ENCODE measurements around the gene DNHD1. TPM values are rescaled to one million over a fixed set of nuclear protein-coding genes. Genes with fewer than 3 reads are reported as not detected.

The DNHD1 gene
- total and polyA plus RNA-seq, 2 experiments from 2014 or later: 3.6 to 9.6 TPM

DNA sequence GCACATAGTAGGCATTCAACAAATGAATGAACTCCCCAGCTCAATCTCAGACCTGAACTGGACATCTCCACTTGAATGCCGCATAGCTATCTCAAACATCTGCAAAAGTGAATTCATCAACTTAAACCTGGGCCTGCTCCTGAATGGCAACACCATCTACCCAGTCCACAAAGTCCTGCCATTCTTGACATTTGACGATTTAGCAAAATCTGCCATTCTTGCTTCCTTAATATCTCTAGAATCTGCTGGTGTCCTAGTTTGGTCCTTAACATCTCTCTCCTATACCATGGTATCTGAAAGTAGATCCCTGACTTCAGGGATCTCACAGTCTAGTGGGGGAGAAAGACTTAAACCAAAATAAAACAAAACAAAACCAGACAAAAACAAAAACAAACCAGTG, 43.9 kb upstream of the DNHD1 start (continued):
- TF ChIP-seq, protein P1, sequence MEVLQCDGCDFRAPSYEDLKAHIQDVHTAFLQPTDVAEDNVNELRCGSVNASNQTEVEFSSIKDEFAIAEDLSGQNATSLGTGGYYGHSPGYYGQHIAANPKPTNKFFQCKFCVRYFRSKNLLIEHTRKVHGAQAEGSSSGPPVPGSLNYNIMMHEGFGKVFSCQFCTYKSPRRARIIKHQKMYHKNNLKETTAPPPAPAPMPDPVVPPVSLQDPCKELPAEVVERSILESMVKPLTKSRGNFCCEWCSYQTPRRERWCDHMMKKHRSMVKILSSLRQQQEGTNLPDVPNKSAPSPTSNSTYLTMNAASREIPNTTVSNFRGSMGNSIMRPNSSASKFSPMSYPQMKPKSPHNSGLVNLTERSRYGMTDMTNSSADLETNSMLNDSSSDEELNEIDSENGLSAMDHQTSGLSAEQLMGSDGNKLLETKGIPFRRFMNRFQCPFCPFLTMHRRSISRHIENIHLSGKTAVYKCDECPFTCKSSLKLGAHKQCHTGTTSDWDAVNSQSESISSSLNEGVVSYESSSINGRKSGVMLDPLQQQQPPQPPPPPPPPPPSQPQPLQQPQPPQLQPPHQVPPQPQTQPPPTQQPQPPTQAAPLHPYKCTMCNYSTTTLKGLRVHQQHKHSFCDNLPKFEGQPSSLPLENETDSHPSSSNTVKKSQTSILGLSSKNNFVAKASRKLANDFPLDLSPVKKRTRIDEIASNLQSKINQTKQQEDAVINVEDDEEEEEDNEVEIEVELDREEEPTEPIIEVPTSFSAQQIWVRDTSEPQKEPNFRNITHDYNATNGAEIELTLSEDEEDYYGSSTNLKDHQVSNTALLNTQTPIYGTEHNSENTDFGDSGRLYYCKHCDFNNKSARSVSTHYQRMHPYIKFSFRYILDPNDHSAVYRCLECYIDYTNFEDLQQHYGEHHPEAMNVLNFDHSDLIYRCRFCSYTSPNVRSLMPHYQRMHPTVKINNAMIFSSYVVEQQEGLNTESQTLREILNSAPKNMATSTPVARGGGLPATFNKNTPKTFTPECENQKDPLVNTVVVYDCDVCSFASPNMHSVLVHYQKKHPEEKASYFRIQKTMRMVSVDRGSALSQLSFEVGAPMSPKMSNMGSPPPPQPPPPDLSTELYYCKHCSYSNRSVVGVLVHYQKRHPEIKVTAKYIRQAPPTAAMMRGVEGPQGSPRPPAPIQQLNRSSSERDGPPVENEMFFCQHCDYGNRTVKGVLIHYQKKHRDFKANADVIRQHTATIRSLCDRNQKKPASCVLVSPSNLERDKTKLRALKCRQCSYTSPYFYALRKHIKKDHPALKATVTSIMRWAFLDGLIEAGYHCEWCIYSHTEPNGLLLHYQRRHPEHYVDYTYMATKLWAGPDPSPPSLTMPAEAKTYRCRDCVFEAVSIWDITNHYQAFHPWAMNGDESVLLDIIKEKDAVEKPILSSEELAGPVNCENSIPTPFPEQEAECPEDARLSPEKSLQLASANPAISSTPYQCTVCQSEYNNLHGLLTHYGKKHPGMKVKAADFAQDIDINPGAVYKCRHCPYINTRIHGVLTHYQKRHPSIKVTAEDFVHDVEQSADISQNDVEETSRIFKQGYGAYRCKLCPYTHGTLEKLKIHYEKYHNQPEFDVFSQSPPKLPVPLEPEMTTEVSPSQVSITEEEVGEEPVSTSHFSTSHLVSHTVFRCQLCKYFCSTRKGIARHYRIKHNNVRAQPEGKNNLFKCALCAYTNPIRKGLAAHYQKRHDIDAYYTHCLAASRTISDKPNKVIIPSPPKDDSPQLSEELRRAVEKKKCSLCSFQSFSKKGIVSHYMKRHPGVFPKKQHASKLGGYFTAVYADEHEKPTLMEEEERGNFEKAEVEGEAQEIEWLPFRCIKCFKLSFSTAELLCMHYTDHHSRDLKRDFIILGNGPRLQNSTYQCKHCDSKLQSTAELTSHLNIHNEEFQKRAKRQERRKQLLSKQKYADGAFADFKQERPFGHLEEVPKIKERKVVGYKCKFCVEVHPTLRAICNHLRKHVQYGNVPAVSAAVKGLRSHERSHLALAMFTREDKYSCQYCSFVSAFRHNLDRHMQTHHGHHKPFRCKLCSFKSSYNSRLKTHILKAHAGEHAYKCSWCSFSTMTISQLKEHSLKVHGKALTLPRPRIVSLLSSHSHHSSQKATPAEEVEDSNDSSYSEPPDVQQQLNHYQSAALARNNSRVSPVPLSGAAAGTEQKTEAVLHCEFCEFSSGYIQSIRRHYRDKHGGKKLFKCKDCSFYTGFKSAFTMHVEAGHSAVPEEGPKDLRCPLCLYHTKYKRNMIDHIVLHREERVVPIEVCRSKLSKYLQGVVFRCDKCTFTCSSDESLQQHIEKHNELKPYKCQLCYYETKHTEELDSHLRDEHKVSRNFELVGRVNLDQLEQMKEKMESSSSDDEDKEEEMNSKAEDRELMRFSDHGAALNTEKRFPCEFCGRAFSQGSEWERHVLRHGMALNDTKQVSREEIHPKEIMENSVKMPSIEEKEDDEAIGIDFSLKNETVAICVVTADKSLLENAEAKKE (CRISPR knock-in tag; IDR thresholded peaks at IDR 0.05): no peak
- TF ChIP-seq NANOG (IDR thresholded peaks at IDR 0.05; ENCODE audit: borderline replicate concordance): no peak

DNA sequence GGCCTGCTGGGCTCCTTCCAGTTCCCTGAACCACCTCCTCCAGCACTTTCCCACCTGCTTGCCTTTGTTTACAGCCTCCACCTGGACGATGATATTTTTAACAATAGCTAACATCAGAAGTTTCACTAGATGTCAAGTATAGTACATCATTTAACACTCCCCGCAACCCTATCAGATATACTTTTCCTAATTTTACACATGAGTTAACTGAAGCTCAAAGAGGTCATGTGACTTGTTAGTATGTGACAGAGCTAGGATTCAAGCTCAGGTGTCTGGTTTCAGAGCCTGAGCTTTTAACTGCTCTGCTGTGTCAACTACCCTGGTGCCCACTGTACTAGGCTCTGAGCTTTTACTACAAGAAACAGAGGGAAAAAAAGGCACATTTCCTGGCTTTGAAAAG, 42.0 kb upstream of the DNHD1 start:
- H4K20me1 ChIP-seq (replicated peaks; ENCODE audit: insufficient read depth): no peaks in the 10 kb centered on the region
- 0 out of 2 replicates have a peak, but pooled peaks cover 2% of the 10 kb centered on the region for H3K36me3 ChIP-seq (ENCODE audit: insufficient read depth)
- no peaks in the 10 kb centered on the region for H3K27me3 Mint-ChIP-seq (ENCODE audit: insufficient read depth, low read depth, poor library complexity)
- H3K4me1 ChIP-seq (ENCODE audit: insufficient read depth): no peaks in the 10 kb centered on the region
- no peaks in the 10 kb centered on the region for H3K9me2 ChIP-seq (ENCODE audit: insufficient read depth)
- no peak overlapping the region for H3K4me3 Mint-ChIP-seq
- no peak for ATAC-seq
- H3K36me3 Mint-ChIP-seq (ENCODE audit: low read depth): no peaks in the 10 kb centered on the region
- H3K27ac Mint-ChIP-seq: no peak overlapping the region
- H3K27ac ChIP-seq (ENCODE audit: low read depth): no peak overlapping the region
- H3K79me2 ChIP-seq (replicated peaks; ENCODE audit: insufficient read depth): no peaks in the 10 kb centered on the region
- no peaks in the 10 kb centered on the region for H3K9me3 Mint-ChIP-seq
- no peaks in the 10 kb centered on the region for H3K4me1 Mint-ChIP-seq
- H3K4me2 ChIP-seq: no peak overlapping the region
- no peak overlapping the region for H3K4me3 ChIP-seq
- H3F3A ChIP-seq (replicated peaks; ENCODE audit: low read depth): no peaks in the 10 kb centered on the region
- no peak for DNase-seq (ENCODE audit: low spot score)
- H3K27me3 ChIP-seq (ENCODE audit: insufficient read depth): no peaks in the 10 kb centered on the region
- H2AFZ ChIP-seq: no peak overlapping the region
- TF ChIP-seq EZH2phosphoT487 (IDR thresholded peaks at IDR 0.05; ENCODE audit: unreplicated experiment) (no peak), CREB1 (CRISPR knock-in tag; IDR thresholded peaks at IDR 0.05; ENCODE audit: low read depth) (no peak), STAT1 (IDR thresholded peaks at IDR 0.05; ENCODE audit: unreplicated experiment) (no peak), JUNB (IDR thresholded peaks at IDR 0.05; ENCODE audit: unreplicated experiment) (no peak)
- TF ChIP-seq, protein P2, sequence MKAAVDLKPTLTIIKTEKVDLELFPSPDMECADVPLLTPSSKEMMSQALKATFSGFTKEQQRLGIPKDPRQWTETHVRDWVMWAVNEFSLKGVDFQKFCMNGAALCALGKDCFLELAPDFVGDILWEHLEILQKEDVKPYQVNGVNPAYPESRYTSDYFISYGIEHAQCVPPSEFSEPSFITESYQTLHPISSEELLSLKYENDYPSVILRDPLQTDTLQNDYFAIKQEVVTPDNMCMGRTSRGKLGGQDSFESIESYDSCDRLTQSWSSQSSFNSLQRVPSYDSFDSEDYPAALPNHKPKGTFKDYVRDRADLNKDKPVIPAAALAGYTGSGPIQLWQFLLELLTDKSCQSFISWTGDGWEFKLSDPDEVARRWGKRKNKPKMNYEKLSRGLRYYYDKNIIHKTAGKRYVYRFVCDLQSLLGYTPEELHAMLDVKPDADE (IDR thresholded peaks at IDR 0.05): no peak
- TF ChIP-seq, protein P1 (CRISPR knock-in tag; IDR thresholded peaks at IDR 0.05): no peak
